ENCODE data around the gene ENOX1. TPM values are rescaled to one million over a fixed set of nuclear protein-coding genes. Genes with fewer than 3 reads are reported as not detected.

The ENOX1 gene
- total RNA-seq, 1 experiment from 2014 or later: 1.5 TPM

DNA sequence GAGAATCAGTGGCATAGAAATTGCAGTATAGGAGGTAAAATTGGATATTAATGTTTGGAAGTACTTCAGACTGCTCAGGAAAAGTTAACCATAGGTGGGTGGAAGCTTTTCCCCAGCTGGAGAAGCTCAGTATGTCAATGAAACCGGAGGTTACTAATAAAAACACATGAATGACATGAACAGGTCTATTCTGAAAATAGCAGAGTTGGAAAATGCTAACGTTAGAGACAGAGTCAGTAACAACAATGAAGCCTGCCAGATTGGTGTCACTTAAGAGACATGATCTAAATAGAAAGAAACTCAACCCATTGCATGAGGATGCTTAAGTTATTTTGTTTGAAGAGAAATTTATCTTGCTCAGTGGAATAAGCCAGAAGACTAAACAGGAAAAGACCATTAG lies 398.9 kb downstream of the ENOX1 start:
- TF ChIP-seq, protein P1, sequence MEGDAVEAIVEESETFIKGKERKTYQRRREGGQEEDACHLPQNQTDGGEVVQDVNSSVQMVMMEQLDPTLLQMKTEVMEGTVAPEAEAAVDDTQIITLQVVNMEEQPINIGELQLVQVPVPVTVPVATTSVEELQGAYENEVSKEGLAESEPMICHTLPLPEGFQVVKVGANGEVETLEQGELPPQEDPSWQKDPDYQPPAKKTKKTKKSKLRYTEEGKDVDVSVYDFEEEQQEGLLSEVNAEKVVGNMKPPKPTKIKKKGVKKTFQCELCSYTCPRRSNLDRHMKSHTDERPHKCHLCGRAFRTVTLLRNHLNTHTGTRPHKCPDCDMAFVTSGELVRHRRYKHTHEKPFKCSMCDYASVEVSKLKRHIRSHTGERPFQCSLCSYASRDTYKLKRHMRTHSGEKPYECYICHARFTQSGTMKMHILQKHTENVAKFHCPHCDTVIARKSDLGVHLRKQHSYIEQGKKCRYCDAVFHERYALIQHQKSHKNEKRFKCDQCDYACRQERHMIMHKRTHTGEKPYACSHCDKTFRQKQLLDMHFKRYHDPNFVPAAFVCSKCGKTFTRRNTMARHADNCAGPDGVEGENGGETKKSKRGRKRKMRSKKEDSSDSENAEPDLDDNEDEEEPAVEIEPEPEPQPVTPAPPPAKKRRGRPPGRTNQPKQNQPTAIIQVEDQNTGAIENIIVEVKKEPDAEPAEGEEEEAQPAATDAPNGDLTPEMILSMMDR (IDR thresholded peaks at IDR 0.05; ENCODE audit: unreplicated experiment): no peak
- DNase-seq: no peak
- intact Hi-C loops (cut with micrococcal nuclease; ENCODE audit: unreplicated experiment): loop anchor here (5.0 kb wide), 1 partner anchor 399 kb away; the partner anchor contains the start of gene ENOX1
- Mint-ChIP-seq H3K27me3 (ENCODE audit: unreplicated experiment) (no peaks in the 10 kb centered on the region), H3K36me3 (ENCODE audit: insufficient read depth, unreplicated experiment) (peaks cover 6% of the 10 kb centered on the region), H3K9me3 (ENCODE audit: low read depth, unreplicated experiment) (no peaks in the 10 kb centered on the region), H3K4me1 (ENCODE audit: low read depth, unreplicated experiment) (peaks cover 20% of the 10 kb centered on the region), H3K4me3 (ENCODE audit: low read depth, unreplicated experiment) (peak overlapping the region; percentile 70), H3K27ac (ENCODE audit: unreplicated experiment) (no peak overlapping the region)
- no TSS peak for BruUV-seq (replicated peaks)
- CTCF ChIA-PET: no interaction called here

DNA sequence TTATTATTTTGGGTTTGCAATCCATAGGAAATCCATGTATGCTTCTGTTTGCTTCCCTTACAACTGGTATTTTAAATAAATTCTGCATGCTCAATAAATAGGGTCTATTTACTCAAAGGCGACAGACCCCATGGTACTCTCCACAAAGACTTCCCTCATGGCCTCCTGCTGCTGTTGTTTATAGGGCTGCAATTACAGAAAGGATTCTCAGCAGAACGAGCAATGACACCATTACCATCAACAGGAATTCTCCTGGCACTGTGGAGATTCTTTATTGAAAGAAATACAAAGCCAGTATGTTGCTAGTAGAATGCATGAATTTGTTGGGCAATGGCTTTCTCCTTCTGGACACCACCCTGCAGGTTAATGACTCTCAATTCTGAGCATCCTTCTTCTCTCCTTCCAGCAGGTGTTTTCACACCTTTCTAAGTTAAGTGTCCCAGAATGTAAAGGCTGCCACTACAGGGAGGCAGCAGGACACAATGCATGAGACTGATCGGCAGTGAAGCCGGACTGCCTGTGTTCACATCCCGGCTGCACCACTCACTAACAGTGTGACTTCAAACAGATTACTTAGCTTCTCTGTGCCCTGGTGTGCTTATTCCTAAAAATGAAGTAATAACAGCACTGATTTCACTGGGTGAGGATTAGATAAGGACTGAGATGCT lies 403.1 kb downstream of the ENOX1 start:
- no peaks in the 10 kb centered on the region for H3K27me3 Mint-ChIP-seq (ENCODE audit: unreplicated experiment)
- H3K9me3 Mint-ChIP-seq (ENCODE audit: low read depth, unreplicated experiment): peaks cover 2% of the 10 kb centered on the region
- no peak overlapping the region for H3K4me3 Mint-ChIP-seq (ENCODE audit: low read depth, unreplicated experiment)
- H3K27ac Mint-ChIP-seq (ENCODE audit: unreplicated experiment): no peak overlapping the region
- peaks cover 17% of the 10 kb centered on the region for H3K4me1 Mint-ChIP-seq (ENCODE audit: low read depth, unreplicated experiment)
- no TSS peak for BruUV-seq (replicated peaks)
- CTCF ChIA-PET: no interaction called here
- intact Hi-C loops (cut with micrococcal nuclease; ENCODE audit: unreplicated experiment): no loop called here
- DNase-seq: no peak
- H3K36me3 Mint-ChIP-seq (ENCODE audit: insufficient read depth, unreplicated experiment): peaks cover 6% of the 10 kb centered on the region
- TF ChIP-seq, protein P1 (IDR thresholded peaks at IDR 0.05; ENCODE audit: unreplicated experiment): no peak

DNA sequence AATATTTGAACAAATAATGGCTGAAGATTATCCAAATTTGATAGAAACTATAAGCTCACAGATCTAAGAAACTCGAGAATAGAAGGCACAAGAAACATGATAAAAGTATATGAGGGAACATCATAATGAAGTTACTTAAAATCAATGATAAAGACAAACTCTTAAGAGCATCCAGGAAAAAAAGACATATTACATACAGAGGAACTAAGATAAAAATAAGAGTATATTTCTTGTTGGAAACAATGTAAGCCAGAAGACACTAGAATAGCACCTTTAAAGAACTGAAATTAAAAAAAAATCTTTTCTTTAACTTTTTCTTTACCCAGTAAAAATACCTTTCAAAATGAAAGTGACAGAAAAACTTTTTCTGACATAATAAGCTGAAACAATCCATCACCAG lies 407.0 kb downstream of the ENOX1 start:
- TF ChIP-seq, protein P1 (IDR thresholded peaks at IDR 0.05; ENCODE audit: unreplicated experiment): no peak
- no peak overlapping the region for H3K27ac Mint-ChIP-seq (ENCODE audit: unreplicated experiment)

DNA sequence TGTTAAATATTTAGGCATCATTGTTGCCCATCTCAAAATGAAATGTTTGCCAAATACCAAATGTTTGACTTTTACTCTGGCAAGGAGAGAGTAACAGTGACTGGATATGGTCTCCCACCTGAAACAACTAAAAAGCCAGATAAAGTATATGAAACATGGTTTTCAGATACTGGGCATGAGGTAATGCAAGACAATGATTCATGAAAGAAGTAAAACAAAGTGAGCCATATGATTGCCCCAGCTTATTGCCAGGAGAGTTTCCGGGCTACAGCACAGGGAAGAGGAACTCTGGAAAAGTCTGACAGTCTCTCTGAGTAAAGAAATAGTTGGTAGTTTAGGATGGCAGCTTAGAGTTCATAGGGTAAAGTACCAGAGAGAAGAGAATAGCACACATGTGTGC lies 408.8 kb downstream of the ENOX1 start:
- intact Hi-C loops (cut with micrococcal nuclease; ENCODE audit: unreplicated experiment): no loop called here
- DNase-seq: no peak
- Mint-ChIP-seq H3K4me3 (ENCODE audit: low read depth, unreplicated experiment) (no peak overlapping the region), H3K27ac (ENCODE audit: unreplicated experiment) (no peak overlapping the region), H3K9me3 (ENCODE audit: low read depth, unreplicated experiment) (peaks cover 2% of the 10 kb centered on the region), H3K4me1 (ENCODE audit: low read depth, unreplicated experiment) (no peaks in the 10 kb centered on the region), H3K36me3 (ENCODE audit: insufficient read depth, unreplicated experiment) (no peaks in the 10 kb centered on the region), H3K27me3 (ENCODE audit: unreplicated experiment) (no peaks in the 10 kb centered on the region)
- CTCF ChIA-PET: no interaction called here
- no TSS peak for BruUV-seq (replicated peaks)
- TF ChIP-seq, protein P1 (IDR thresholded peaks at IDR 0.05; ENCODE audit: unreplicated experiment): no peak

More for the DNA sequence above, 407.0 kb downstream of the ENOX1 start:
- Mint-ChIP-seq H3K27me3 (ENCODE audit: unreplicated experiment) (no peaks in the 10 kb centered on the region), H3K36me3 (ENCODE audit: insufficient read depth, unreplicated experiment) (no peaks in the 10 kb centered on the region), H3K4me1 (ENCODE audit: low read depth, unreplicated experiment) (no peaks in the 10 kb centered on the region), H3K4me3 (ENCODE audit: low read depth, unreplicated experiment) (no peak overlapping the region), H3K9me3 (ENCODE audit: low read depth, unreplicated experiment) (peaks cover 2% of the 10 kb centered on the region)
- intact Hi-C loops (cut with micrococcal nuclease; ENCODE audit: unreplicated experiment): no loop called here
- BruUV-seq (replicated peaks): no TSS peak
- CTCF ChIA-PET: no interaction called here
- no peak for DNase-seq
